22Rv1 (cell line): ENCODE measurements around the gene LRRC7.

Experiments used
- ZFX ChIP-seq: fragments of 450-650 bp; IDR thresholded peaks from 2 replicates; pipeline ENCODE4 v1.6.1; 2017; ENCODE audit warnings: antibody characterized with exemption, borderline replicate concordance
- TF ChIP-seq, protein P1 (sequence below): fragments of 450-650 bp; IDR thresholded peaks from 2 replicates; pipeline ENCODE4 v1.5.1; 2017; ENCODE audit warnings: mild to moderate bottlenecking

DNA sequence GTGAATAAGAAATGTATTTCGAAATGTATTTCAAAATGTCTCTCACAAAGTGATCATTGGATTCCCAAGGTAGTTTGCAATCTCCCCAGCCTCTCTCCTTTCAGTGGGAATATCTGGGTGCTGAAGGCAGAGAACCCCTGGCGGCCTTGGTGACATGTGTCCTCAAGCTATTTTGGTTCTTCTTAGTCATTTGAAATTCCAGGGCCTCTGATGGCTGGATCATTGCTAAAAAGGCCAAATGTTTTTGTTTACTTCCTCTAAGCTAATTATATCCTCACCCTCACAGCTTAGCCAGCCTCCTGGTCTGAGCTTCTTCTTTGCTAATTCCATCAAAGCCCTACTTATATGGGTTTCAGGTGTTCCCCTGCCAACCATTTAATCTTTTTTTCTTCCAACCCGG, 566.4 kb downstream of the LRRC7 start:
- TF ChIP-seq, protein P1, sequence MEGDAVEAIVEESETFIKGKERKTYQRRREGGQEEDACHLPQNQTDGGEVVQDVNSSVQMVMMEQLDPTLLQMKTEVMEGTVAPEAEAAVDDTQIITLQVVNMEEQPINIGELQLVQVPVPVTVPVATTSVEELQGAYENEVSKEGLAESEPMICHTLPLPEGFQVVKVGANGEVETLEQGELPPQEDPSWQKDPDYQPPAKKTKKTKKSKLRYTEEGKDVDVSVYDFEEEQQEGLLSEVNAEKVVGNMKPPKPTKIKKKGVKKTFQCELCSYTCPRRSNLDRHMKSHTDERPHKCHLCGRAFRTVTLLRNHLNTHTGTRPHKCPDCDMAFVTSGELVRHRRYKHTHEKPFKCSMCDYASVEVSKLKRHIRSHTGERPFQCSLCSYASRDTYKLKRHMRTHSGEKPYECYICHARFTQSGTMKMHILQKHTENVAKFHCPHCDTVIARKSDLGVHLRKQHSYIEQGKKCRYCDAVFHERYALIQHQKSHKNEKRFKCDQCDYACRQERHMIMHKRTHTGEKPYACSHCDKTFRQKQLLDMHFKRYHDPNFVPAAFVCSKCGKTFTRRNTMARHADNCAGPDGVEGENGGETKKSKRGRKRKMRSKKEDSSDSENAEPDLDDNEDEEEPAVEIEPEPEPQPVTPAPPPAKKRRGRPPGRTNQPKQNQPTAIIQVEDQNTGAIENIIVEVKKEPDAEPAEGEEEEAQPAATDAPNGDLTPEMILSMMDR = no peak
- no peak for TF ChIP-seq ZFX
